RWPE2 (cell line): ENCODE data around the gene CDC42BPB.

ENCODE experiments used
- ATAC-seq: fragments of 200-7000 bp; cut with Tn5 transposase; 3 replicates; pipeline ENCODE4 v1.9.1; 2021; ENCODE audit warnings: low read depth
- DNase-seq: peaks from one replicate; pipeline ENCODE4 v3.0.0-alpha.2; 2020; ENCODE audit warnings: low spot score
- H3K27ac ChIP-seq: fragments of 450-650 bp; 2 replicates; pipeline ENCODE4 v1.5.1; 2017; ENCODE audit warnings: mild to moderate bottlenecking; ENCODE audit not compliant: poor library complexity, severe bottlenecking
- H3K27me3 ChIP-seq: fragments of 250-450 bp; sonication (Bioruptor Pico); 2 replicates; pipeline ENCODE4 v1.5.1; 2021; ENCODE audit warnings: mild to moderate bottlenecking, moderate library complexity; ENCODE audit not compliant: insufficient read depth, poor library complexity, severe bottlenecking
- H3K36me3 ChIP-seq: fragments of 250-450 bp; sonication (Bioruptor Pico); 2 replicates; pipeline ENCODE4 v1.5.1; 2020; ENCODE audit warnings: low read depth, mild to moderate bottlenecking, moderate library complexity
- H3K4me1 ChIP-seq: fragments of 250-450 bp; sonication (Bioruptor Pico); 2 replicates; pipeline ENCODE4 v1.5.1; 2021; ENCODE audit warnings: mild to moderate bottlenecking, moderate library complexity; ENCODE audit not compliant: insufficient read depth, poor library complexity, severe bottlenecking
- H3K4me3 ChIP-seq: fragments of 250-450 bp; sonication (Bioruptor Pico); 2 replicates; pipeline ENCODE4 v1.5.1; 2021; ENCODE audit warnings: mild to moderate bottlenecking, moderate library complexity; ENCODE audit not compliant: severe bottlenecking
- H3K9me3 ChIP-seq: fragments of 250-450 bp; sonication (Bioruptor Pico); 2 replicates; pipeline ENCODE4 v1.5.1; 2021; ENCODE audit warnings: mild to moderate bottlenecking, moderate library complexity; ENCODE audit not compliant: severe bottlenecking
- TF ChIP-seq, protein P1 (sequence below): fragments of 450-650 bp; IDR thresholded peaks from one replicate; pipeline ENCODE4 v1.5.1; 2017; ENCODE audit warnings: mild to moderate bottlenecking, moderate library complexity; ENCODE audit not compliant: poor library complexity, severe bottlenecking

The CDC42BPB gene

DNA sequence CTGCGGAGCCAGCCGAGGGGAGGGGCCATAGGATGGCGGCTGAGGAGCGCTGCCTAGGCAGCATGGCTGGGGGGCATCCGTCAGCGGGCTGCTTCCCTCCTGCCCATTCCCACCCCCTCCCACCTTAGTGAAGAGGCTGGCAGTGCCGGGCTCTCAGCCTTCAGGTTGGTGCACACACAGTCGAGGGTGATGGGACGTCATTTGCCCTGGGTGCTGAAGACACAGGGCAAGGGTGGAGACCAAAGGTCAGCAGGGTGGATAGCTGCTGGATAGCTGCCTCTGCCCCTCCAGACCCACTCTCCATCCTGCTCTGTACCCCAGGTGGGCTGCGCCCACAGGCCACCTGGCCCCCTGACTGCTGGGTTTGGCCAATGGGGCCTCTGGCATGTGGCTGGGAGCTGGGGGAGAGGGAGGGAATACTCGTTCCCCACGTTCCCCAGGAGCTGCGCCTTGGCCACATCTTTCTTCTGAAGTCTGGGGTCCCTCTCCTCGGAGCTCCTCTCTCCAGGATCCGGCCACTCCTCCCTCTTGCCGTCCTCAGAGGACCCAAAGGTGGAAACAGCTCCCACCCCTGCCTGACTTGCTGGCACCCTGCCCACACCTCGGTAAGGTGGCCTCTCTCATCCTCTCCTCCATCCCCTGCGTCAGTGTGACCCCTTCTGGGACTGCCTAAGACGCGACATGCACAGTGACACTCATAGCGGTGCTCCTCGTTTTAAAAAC lies 11.2 kb upstream of the CDC42BPB start:
- H3K27ac ChIP-seq: peak overlapping the region; percentile 85
- H3K4me1 ChIP-seq: peaks cover 27% of the 10 kb centered on the region
- no peaks in the 10 kb centered on the region for H3K9me3 ChIP-seq
- H3K4me3 ChIP-seq: no peak overlapping the region
- ATAC-seq (no peak), DNase-seq (no peak)
- H3K36me3 ChIP-seq: no peaks in the 10 kb centered on the region
- TF ChIP-seq, protein P1, sequence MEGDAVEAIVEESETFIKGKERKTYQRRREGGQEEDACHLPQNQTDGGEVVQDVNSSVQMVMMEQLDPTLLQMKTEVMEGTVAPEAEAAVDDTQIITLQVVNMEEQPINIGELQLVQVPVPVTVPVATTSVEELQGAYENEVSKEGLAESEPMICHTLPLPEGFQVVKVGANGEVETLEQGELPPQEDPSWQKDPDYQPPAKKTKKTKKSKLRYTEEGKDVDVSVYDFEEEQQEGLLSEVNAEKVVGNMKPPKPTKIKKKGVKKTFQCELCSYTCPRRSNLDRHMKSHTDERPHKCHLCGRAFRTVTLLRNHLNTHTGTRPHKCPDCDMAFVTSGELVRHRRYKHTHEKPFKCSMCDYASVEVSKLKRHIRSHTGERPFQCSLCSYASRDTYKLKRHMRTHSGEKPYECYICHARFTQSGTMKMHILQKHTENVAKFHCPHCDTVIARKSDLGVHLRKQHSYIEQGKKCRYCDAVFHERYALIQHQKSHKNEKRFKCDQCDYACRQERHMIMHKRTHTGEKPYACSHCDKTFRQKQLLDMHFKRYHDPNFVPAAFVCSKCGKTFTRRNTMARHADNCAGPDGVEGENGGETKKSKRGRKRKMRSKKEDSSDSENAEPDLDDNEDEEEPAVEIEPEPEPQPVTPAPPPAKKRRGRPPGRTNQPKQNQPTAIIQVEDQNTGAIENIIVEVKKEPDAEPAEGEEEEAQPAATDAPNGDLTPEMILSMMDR: no peak
- H3K27me3 ChIP-seq: no peaks in the 10 kb centered on the region

- peak overlapping the region; percentile 85 for H3K27ac ChIP-seq
- H3K9me3 ChIP-seq: no peaks in the 10 kb centered on the region
- DNase-seq (no peak), ATAC-seq (peak; percentile 66)
- TF ChIP-seq, protein P1: peak; percentile 29
- peaks cover 27% of the 10 kb centered on the region for H3K4me1 ChIP-seq
- H3K36me3 ChIP-seq: no peaks in the 10 kb centered on the region
- no peaks in the 10 kb centered on the region for H3K27me3 ChIP-seq
- no peak overlapping the region for H3K4me3 ChIP-seq
Observed at GRCh38 chr14:103067231-103067954, 10.0 kb upstream of the CDC42BPB start.

DNA sequence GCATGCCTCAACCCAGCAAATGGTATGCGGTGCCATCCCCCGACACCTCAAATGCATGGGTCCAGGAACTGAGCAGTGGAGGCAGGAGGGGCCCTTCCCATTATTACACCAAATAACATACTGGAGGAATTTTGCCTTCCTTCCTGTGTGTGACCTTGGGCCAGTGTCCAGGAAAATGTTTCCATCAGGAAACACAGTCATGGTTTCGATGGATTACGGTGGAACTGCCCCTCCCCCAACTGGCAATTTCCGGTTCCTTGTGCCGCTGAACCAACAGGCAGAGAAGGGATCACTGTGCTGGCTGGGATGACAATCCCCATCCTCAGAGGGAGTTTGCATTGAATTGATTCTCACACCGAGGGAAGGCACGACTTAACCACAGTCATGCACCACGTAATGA lies 9.1 kb upstream of the CDC42BPB start:
- Histone ChIP-seq H3K27ac (peak overlapping the region; percentile 85), H3K4me1 (peaks cover 21% of the 10 kb centered on the region), H3K4me3 (no peak overlapping the region), H3K36me3 (no peaks in the 10 kb centered on the region), H3K9me3 (no peaks in the 10 kb centered on the region), H3K27me3 (no peaks in the 10 kb centered on the region)
- DNase-seq (no peak), ATAC-seq (no peak)
- TF ChIP-seq, protein P1: no peak

GRCh38 chr14:103065861-103066260 lies 8.5 kb upstream of the CDC42BPB start:
- DNase-seq (no peak), ATAC-seq (no peak)
- Histone ChIP-seq H3K9me3 (no peaks in the 10 kb centered on the region), H3K36me3 (no peaks in the 10 kb centered on the region), H3K4me1 (peaks cover 21% of the 10 kb centered on the region), H3K4me3 (no peak overlapping the region), H3K27ac (peak overlapping the region; percentile 85), H3K27me3 (no peaks in the 10 kb centered on the region)
- TF ChIP-seq, protein P1: no peak

DNA sequence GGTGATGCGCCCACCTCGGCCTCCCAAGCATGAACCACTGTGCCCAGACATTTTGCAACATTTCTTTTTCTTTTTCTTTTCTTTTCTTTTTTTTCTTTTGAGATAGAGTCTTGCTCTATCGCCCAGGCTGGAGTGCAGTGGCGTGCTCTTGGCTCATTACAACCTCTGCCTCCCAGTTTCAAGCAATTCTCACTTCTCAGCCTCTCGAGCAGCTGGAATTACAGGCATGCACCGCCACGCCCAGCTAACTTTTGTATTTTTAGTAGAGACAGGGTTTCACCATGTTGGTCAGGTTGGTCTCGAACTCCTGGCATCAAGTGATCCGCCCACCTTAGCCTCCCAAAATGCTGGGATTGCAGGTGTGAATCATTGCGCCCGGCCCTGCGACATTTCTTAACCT lies 7.6 kb upstream of the CDC42BPB start:
- Histone ChIP-seq H3K4me1 (peaks cover 21% of the 10 kb centered on the region), H3K27me3 (no peaks in the 10 kb centered on the region), H3K36me3 (no peaks in the 10 kb centered on the region), H3K4me3 (no peak overlapping the region), H3K9me3 (no peaks in the 10 kb centered on the region), H3K27ac (no peak overlapping the region)
- TF ChIP-seq, protein P1: no peak
- ATAC-seq (no peak), DNase-seq (no peak)
